Upper lobe of left lung (tissue), 6 donors: Measurements from ENCODE around the gene MRPL2. TPM values are rescaled to one million over a fixed set of nuclear protein-coding genes. Genes with fewer than 3 reads are reported as not detected.

Experiments
- ATAC-seq, 2 donors: fragments of 200-7000 bp; cut with Tn5 transposase; one replicate each; pipeline ENCODE4 v1.9.1; 2022; ENCODE audit warnings: mild to moderate bottlenecking in 2 of 2, moderate library complexity in 2 of 2; ENCODE audit not compliant: low FRiP score in 2 of 2
- DNase-seq, 2 donors: peaks; one replicate each; pipeline ENCODE4 v3.0.0-alpha.2; 2019 to 2020
- H3K27ac ChIP-seq, 4 donors: fragments of 200-600 bp; sonication (generic); one replicate each; pipeline ENCODE4 v1.5.1; 2016 to 2019
- H3K27me3 ChIP-seq, 4 donors: fragments of 200-600 bp; sonication (generic); one replicate each; pipeline ENCODE4 v1.5.1; 2017 to 2019
- H3K36me3 ChIP-seq, 4 donors: fragments of 200-600 bp; sonication (generic); one replicate each; pipeline ENCODE4 v1.5.1; 2016 to 2019
- H3K4me1 ChIP-seq, 4 donors: fragments of 200-600 bp; sonication (generic); one replicate each; pipeline ENCODE4 v1.5.1; 2018 to 2019
- H3K4me3 ChIP-seq, 4 donors: fragments of 200-600 bp; sonication (generic); one replicate each; pipeline ENCODE4 v1.5.1; 2017 to 2019; ENCODE audit warnings: mild to moderate bottlenecking in 2 of 4, moderate library complexity in 1 of 4
- H3K9me3 ChIP-seq, 4 donors: fragments of 200-600 bp; sonication (generic); one replicate each; pipeline ENCODE4 v1.5.1; 2018 to 2019
- CTCF ChIP-seq, 6 experiments: fragments of 450-650 bp in 4 of 6; fragments of 200-600 bp in 2 of 6; sonication (generic) in 2 of 6; IDR thresholded peaks; one replicate each; pipeline ENCODE4 v1.5.1; 2016 to 2019; ENCODE audit warnings: antibody characterized with exemption in 6 of 6
- EP300 ChIP-seq, 4 donors: sonication (generic); formaldehyde crosslinking; IDR thresholded peaks; one replicate each; pipeline ENCODE4 v1.5.1; 2017; ENCODE audit warnings: antibody characterized with exemption in 4 of 4, control low read depth in 2 of 4
- POLR2A ChIP-seq, 4 donors: fragments of 450-650 bp; IDR thresholded peaks; one replicate each; pipeline ENCODE4 v1.5.1; 2016 to 2017; ENCODE audit warnings: antibody characterized with exemption in 4 of 4, mild to moderate bottlenecking in 2 of 4
- POLR2AphosphoS5 ChIP-seq, 2 donors: sonication (generic); formaldehyde crosslinking; IDR thresholded peaks; one replicate each; pipeline ENCODE4 v1.5.1; 2017; ENCODE audit warnings: antibody characterized with exemption in 2 of 2
- WGBS, 2 donors: methylation state at CpG; one replicate each; pipeline ENCODE4 v1.1.5; 2017 to 2018; 5-methylcytosine and 5-hydroxymethylcytosine counted together
- total RNA-seq, 6 donors: library from RNA; depleted of rRNA in 4 of 6; stranded (reverse); fragments of >200 nt in 4 of 6; gene quantifications; one replicate each; pipeline versions ENCODE4 v1.1.0 to v1.2.1, GENCODE V29; 2016 to 2021
- donor health status: DM: no; HTN: no; CAD: no; lungs with moderate emphysema.
- donor health status: DM: no; HTN: yes; CAD: no; lungs with severe emphysema.

The MRPL2 gene
- total RNA-seq, 6 donors from 2014 or later = 17.2 to 58.2 (median 30.7) TPM

- 33 to 46% methylated on average over 8 of the region's 8 CpGs for whole genome bisulfite sequencing, 2 donors
- Histone ChIP-seq H3K4me3 (peak overlapping the region; percentile 66 to 83 (median 69)), H3K27ac (peak overlapping the region in 3 of 4 donors; percentile 37 to 86 (median 82)), H3K9me3 (no peaks in the 10 kb centered on the region), H3K4me1 (peaks cover 11 to 26% (median 23%) of the 10 kb centered on the region in 4 donors), H3K36me3 (peaks cover 0 to 13% (median 3%) of the 10 kb centered on the region in 4 donors), H3K27me3 (peaks cover 0 to 10% (median 1%) of the 10 kb centered on the region in 4 donors)
- no peak for TF ChIP-seq POLR2AphosphoS5 (IDR thresholded peaks at IDR 0.05)
- TF ChIP-seq POLR2A (IDR thresholded peaks at IDR 0.05) = peak in 1 of 4 donors; percentile 1
- ATAC-seq (no peak), DNase-seq (no peak)
Measured at GRCh38 chr6:43077333-43077809, 18.1 kb upstream of the MRPL2 start.

- peak overlapping the region; percentile 37 to 86 (median 80) for H3K27ac ChIP-seq
- H3K9me3 ChIP-seq = no peaks in the 10 kb centered on the region
- H3K27me3 ChIP-seq = peaks cover 0 to 10% (median 1%) of the 10 kb centered on the region in 4 donors
- 1 to 2% methylated on average over 31 to 32 of the region's 72 CpGs for WGBS, 2 donors
- H3K4me3 ChIP-seq = peak overlapping the region; percentile 66 to 83 (median 69)
- peaks cover 0 to 20% (median 3%) of the 10 kb centered on the region in 4 donors for H3K36me3 ChIP-seq
- H3K4me1 ChIP-seq = peaks cover 11 to 25% (median 21%) of the 10 kb centered on the region in 4 donors
- DNase-seq = peak; percentile 40 to 77
- TF ChIP-seq CTCF (IDR thresholded peaks at IDR 0.05) (peak in 1 of 6 experiments; percentile 13), POLR2A (IDR thresholded peaks at IDR 0.05) (peak in 1 of 4 donors; percentile 13), EP300 (IDR thresholded peaks at IDR 0.05) (no peak)
- peak; percentile 28 to 34 for ATAC-seq
Measured at GRCh38 chr6:43076464-43077332, 17.5 kb upstream of the MRPL2 start.

- peak within 1 kb of the TSS; percentile 66 to 83 (median 69) for H3K4me3 ChIP-seq
- WGBS, 2 donors = 9% methylated on average over 24 of the region's 60 CpGs; no CpG with 5 or more reads in 1 of the 2 donors
- DNase-seq (peak; percentile 47 to 94), ATAC-seq (peak; percentile 64 to 73)
- peak within 1 kb of the TSS; percentile 48 to 86 (median 80) for H3K27ac ChIP-seq
- H3K4me1 ChIP-seq = peaks cover 11 to 25% (median 21%) of the 10 kb centered on the region in 4 donors
- H3K36me3 ChIP-seq = peaks cover 0 to 24% (median 3%) of the 10 kb centered on the region in 4 donors
- peak in 1 of 4 donors; percentile 6 for TF ChIP-seq POLR2A (IDR thresholded peaks at IDR 0.05)
- TF ChIP-seq POLR2AphosphoS5 (IDR thresholded peaks at IDR 0.05) = no peak
- TF ChIP-seq CTCF (IDR thresholded peaks at IDR 0.05) = no peak
- no peak for TF ChIP-seq EP300 (IDR thresholded peaks at IDR 0.05)
- no peaks in the 10 kb centered on the region for H3K9me3 ChIP-seq
- H3K27me3 ChIP-seq = peaks cover 0 to 10% (median 1%) of the 10 kb centered on the region in 4 donors
Measured at GRCh38 chr6:43075670-43076463, 16.6 kb upstream of the MRPL2 start, which contains the start of gene PTK7. Gene PTK7, plus strand, starts transcription at chr6:43076314. Its CDS starts 175 bp downstream, at chr6:43076489.

GRCh38 chr6:43074847-43075669 lies 15.8 kb upstream of the MRPL2 start:
- ATAC-seq = peak; percentile 37 to 48
- Histone ChIP-seq H3K36me3 (peaks cover 0 to 32% (median 4%) of the 10 kb centered on the region in 4 donors), H3K27me3 (peaks cover 0 to 10% (median 1%) of the 10 kb centered on the region in 4 donors), H3K27ac (peak overlapping the region; percentile 48 to 86 (median 72)), H3K9me3 (no peaks in the 10 kb centered on the region), H3K4me3 (no peak overlapping the region), H3K4me1 (peaks cover 11 to 25% (median 21%) of the 10 kb centered on the region in 4 donors)
- DNase-seq = no peak
- peak in 1 of 2 donors; percentile 29 for TF ChIP-seq POLR2AphosphoS5 (IDR thresholded peaks at IDR 0.05)
- TF ChIP-seq CTCF (IDR thresholded peaks at IDR 0.05) = no peak
- WGBS, 2 donors = 55 to 69% methylated on average over 4 to 6 of the region's 6 CpGs
